Measurements from ENCODE around the gene ESD. TPM values are rescaled to one million over a fixed set of nuclear protein-coding genes. Genes with fewer than 3 reads are reported as not detected.

Gene ESD
- total RNA-seq, 1 experiment from 2014 or later = 68.3 TPM

- no TSS peak for BruUV-seq (replicated peaks)
- Histone ChIP-seq H3K4me3 (ENCODE audit: low read depth in 2 of 2, low read length in 2 of 2) (no peak overlapping the region), H3K27me3 (ENCODE audit: control insufficient read depth, insufficient read depth, low read length) (no peaks in the 10 kb centered on the region; the same call in 1 of the 2 replicates), H3K36me3 (ENCODE audit: control insufficient read depth, insufficient read depth, low read length) (no peaks in the 10 kb centered on the region), H3K27ac (ENCODE audit: low read length) (no peak overlapping the region), H3K4me1 (ENCODE audit: control insufficient read depth, insufficient read depth, low read length) (no peaks in the 10 kb centered on the region), H3K9me3 (ENCODE audit: control insufficient read depth, insufficient read depth, low read depth, low read length) (no peaks in the 10 kb centered on the region)
- TF ChIP-seq, protein P1, sequence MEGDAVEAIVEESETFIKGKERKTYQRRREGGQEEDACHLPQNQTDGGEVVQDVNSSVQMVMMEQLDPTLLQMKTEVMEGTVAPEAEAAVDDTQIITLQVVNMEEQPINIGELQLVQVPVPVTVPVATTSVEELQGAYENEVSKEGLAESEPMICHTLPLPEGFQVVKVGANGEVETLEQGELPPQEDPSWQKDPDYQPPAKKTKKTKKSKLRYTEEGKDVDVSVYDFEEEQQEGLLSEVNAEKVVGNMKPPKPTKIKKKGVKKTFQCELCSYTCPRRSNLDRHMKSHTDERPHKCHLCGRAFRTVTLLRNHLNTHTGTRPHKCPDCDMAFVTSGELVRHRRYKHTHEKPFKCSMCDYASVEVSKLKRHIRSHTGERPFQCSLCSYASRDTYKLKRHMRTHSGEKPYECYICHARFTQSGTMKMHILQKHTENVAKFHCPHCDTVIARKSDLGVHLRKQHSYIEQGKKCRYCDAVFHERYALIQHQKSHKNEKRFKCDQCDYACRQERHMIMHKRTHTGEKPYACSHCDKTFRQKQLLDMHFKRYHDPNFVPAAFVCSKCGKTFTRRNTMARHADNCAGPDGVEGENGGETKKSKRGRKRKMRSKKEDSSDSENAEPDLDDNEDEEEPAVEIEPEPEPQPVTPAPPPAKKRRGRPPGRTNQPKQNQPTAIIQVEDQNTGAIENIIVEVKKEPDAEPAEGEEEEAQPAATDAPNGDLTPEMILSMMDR (IDR thresholded peaks at IDR 0.05) = no peak
- TF ChIP-seq POLR2AphosphoS5 (IDR thresholded peaks at IDR 0.05; ENCODE audit: low read depth, low read length) = no peak
- no peak for TF ChIP-seq SIN3A (IDR thresholded peaks at IDR 0.05; ENCODE audit: borderline replicate concordance, insufficient read depth, low read depth, low read length)
- TF ChIP-seq TCF7L2 (IDR thresholded peaks at IDR 0.05; ENCODE audit: low read depth, low read length) = no peak
- DNase-seq (ENCODE audit: low read depth, low spot score) = no peak
- ATAC-seq = no peak
- intact Hi-C loops (cut with micrococcal nuclease; ENCODE audit: unreplicated experiment) (no loop called here), in situ Hi-C loops (cut with HindIII; ENCODE audit: low pct_unique_long_range_greater_than_20kb, low sequenced_read_pairs) (no loop called here)
- CTCF ChIA-PET = no interaction called here
- POLR2A ChIA-PET = no interaction called here
Measured at GRCh38 chr13:46817095-46817494, 20.1 kb upstream of the ESD start.

DNA sequence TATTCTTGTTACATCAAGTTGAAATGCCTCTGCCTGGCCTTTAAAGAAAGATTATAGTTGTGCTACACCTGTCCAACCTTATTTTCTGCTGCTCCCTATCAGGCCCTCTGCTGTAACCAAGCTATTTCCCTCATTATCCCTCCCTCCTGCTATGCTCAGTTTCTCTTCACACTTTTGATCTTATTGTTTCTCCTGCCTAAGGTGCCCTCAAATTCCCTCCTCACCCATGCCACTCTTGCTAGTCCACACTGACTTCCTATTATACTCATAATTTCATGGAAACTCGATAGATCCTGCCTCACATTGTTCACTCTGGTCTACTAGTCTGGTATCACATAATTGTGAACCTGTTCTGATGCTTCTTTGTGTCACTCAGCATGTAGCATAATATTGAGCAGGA, 19.4 kb upstream of the ESD start:
- Histone ChIP-seq H3K4me1 (ENCODE audit: control insufficient read depth, insufficient read depth, low read length) (no peaks in the 10 kb centered on the region), H3K27me3 (ENCODE audit: control insufficient read depth, insufficient read depth, low read length) (no peaks in the 10 kb centered on the region; the same call in 1 of the 2 replicates), H3K9me3 (ENCODE audit: control insufficient read depth, insufficient read depth, low read depth, low read length) (no peaks in the 10 kb centered on the region), H3K4me3 (ENCODE audit: low read depth in 2 of 2, low read length in 2 of 2) (no peak overlapping the region), H3K27ac (ENCODE audit: low read length) (no peak overlapping the region), H3K36me3 (ENCODE audit: control insufficient read depth, insufficient read depth, low read length) (no peaks in the 10 kb centered on the region)
- DNase-seq (ENCODE audit: low read depth, low spot score) (no peak), ATAC-seq (no peak)
- TF ChIP-seq, protein P2, sequence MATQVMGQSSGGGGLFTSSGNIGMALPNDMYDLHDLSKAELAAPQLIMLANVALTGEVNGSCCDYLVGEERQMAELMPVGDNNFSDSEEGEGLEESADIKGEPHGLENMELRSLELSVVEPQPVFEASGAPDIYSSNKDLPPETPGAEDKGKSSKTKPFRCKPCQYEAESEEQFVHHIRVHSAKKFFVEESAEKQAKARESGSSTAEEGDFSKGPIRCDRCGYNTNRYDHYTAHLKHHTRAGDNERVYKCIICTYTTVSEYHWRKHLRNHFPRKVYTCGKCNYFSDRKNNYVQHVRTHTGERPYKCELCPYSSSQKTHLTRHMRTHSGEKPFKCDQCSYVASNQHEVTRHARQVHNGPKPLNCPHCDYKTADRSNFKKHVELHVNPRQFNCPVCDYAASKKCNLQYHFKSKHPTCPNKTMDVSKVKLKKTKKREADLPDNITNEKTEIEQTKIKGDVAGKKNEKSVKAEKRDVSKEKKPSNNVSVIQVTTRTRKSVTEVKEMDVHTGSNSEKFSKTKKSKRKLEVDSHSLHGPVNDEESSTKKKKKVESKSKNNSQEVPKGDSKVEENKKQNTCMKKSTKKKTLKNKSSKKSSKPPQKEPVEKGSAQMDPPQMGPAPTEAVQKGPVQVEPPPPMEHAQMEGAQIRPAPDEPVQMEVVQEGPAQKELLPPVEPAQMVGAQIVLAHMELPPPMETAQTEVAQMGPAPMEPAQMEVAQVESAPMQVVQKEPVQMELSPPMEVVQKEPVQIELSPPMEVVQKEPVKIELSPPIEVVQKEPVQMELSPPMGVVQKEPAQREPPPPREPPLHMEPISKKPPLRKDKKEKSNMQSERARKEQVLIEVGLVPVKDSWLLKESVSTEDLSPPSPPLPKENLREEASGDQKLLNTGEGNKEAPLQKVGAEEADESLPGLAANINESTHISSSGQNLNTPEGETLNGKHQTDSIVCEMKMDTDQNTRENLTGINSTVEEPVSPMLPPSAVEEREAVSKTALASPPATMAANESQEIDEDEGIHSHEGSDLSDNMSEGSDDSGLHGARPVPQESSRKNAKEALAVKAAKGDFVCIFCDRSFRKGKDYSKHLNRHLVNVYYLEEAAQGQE (IDR thresholded peaks at IDR 0.05; ENCODE audit: insufficient read depth in 1 of 2, low read depth in 2 of 2, low read length in 1 of 2) = no peak
- BruUV-seq (replicated peaks) = no TSS peak
- CTCF ChIA-PET = no interaction called here
- intact Hi-C loops (cut with micrococcal nuclease; ENCODE audit: unreplicated experiment) (no loop called here), in situ Hi-C loops (cut with HindIII; ENCODE audit: low pct_unique_long_range_greater_than_20kb, low sequenced_read_pairs) (no loop called here)
- POLR2A ChIA-PET = no interaction called here

DNA sequence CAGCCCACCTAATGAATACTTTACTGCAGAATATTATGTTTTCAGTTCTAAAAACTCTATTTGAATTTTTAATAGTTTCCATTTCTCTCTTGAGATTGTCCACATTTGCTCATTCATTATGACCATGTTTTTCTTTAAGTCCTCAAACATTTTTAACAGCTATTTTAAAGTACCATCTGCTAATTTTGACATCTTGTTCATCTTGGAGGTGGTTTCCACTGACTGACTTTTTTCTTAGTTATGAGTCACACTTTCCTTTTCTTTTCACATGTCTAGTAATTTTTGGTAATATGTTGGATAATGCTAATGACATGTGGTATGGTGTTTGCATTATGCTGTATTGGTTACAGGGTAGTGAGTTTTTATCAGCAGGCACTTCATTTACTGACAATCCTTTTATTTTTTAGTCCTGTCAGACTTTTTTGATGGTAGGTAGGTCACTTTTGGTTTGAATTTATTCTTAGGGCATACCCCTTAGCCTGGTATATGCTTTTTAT, 15.4 kb upstream of the ESD start:
- Histone ChIP-seq H3K27ac (ENCODE audit: low read length) (no peak overlapping the region), H3K4me1 (ENCODE audit: control insufficient read depth, insufficient read depth, low read length) (no peaks in the 10 kb centered on the region), H3K9me3 (ENCODE audit: control insufficient read depth, insufficient read depth, low read depth, low read length) (no peaks in the 10 kb centered on the region), H3K4me3 (ENCODE audit: low read depth in 2 of 2, low read length in 2 of 2) (no peak overlapping the region), H3K36me3 (ENCODE audit: control insufficient read depth, insufficient read depth, low read length) (no peaks in the 10 kb centered on the region), H3K27me3 (ENCODE audit: control insufficient read depth, insufficient read depth, low read length) (no peaks in the 10 kb centered on the region)
- DNase-seq (ENCODE audit: low read depth, low spot score) (no peak), ATAC-seq (no peak)
- no TSS peak for BruUV-seq (replicated peaks)
- ChIA-PET CTCF (no interaction called here), POLR2A (no interaction called here)
- in situ Hi-C loops (cut with HindIII; ENCODE audit: low pct_unique_long_range_greater_than_20kb, low sequenced_read_pairs) (no loop called here), intact Hi-C loops (cut with micrococcal nuclease; ENCODE audit: unreplicated experiment) (no loop called here)
- TF ChIP-seq POLR2AphosphoS5 (IDR thresholded peaks at IDR 0.05; ENCODE audit: low read depth, low read length) (no peak), TCF7L2 (IDR thresholded peaks at IDR 0.05; ENCODE audit: low read depth, low read length) (no peak), SIN3A (IDR thresholded peaks at IDR 0.05; ENCODE audit: borderline replicate concordance, insufficient read depth, low read depth, low read length) (no peak)
- TF ChIP-seq, protein P1 (IDR thresholded peaks at IDR 0.05) = no peak
- TF ChIP-seq, protein P2 (IDR thresholded peaks at IDR 0.05; ENCODE audit: insufficient read depth in 1 of 2, low read depth in 2 of 2, low read length in 1 of 2) = no peak
